ENCODE measurements around the gene SENP2.
"Not testable (repeated sequence)": the region's sequence is repeated elsewhere in the genome, so short reads cannot be mapped to it uniquely, and the experiment has no call there.

The SENP2 gene

DNA sequence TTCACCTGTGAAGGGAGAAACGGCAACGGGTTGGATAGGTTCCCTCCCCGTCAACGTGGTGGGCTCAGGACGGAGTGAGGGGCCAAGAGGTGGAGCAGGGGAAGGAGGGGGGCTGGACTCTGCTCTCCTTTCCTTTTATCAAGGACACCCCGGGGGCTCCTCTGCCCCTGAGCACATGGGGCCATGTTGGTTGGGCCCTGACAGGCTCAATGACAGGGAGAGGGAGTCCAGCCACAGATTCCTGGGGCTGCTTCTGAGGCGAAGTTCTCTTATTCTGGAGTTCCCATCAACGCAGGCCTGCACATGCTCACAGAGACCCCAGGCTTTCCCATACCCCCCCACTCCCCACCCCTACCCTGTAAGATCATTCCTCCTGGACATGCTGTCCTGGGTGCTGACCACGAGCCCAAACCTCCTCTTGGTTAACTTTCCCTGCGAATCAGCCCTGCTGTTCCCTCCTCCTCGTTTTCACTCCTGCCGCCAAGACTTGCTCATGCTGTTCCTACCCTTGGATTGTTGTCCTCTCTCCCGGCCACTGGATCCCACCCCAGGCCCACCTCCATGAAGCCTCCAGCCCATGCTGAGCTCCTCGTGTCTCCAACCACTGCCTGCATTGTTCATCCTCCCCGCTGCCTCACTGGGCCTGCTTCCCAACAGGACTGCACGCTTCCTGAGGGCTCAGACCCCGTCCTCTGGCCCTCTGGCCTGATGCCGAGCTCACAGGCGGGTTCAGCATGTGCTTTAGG is 61.2 kb downstream of the SENP2 start:
- no peak for DNase-seq (ENCODE audit: low read depth in 2 of 3, low spot score in 1 of 3)

DNA sequence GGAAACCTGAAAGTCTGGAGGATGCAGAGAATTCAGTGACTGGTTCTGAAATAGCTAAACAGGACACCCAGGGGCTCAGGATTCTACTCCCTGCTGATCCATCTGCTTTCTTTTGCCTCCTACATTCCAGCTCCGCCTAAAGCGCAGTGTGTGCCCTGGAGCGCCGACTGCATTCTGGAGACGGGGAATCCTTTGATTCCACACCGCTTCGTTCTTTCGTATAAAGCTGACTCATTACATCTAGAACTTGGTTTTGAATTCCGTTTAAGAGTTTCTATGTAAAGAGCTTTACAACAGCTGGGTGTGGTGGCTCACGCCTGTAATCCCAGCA is 61.8 kb downstream of the SENP2 start:
- no peak for DNase-seq (ENCODE audit: low read depth in 2 of 3, low spot score in 1 of 3)

DNA sequence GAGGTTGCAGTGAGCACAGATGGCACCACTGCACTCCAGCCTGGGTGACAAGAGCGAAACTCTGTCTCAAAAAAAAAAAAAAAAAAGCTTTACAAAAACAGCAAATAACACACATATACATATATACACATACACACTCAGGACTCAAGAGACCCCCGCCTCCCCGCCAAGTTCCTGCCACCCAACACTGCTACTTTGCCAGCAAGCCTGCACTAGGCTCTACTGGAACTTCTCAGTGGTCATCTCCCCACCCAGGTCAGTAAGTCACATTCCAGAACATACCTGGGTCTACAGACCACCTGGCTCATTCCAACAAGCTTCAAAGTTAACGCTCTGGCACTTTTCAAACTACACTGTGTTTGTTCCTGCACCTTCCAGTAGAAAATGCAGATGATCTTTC is 62.3 kb downstream of the SENP2 start:
- no peak for DNase-seq (ENCODE audit: low read depth in 2 of 3, low spot score in 1 of 3)

DNA sequence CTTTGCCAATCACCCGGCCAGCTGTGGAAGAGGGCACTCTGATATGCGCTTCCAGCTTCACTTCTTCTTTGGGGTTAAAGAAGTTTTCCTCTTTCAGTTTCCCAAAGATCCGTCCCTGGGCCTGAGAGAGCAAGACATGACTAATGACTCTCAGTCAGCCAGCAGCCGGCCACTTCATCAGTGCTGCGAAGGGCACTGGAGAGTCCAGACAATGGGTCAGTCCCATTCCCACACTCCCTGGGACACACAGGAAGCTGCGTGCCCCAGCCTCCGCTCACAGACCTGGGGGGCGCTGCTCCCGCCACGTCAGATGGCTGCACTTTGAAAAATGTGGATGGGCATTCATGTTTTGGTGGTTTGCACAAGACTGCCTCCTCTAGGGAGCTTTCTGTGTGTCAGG is 63.3 kb downstream of the SENP2 start:
- no peak for DNase-seq (ENCODE audit: low read depth in 2 of 3, low spot score in 1 of 3)

DNA sequence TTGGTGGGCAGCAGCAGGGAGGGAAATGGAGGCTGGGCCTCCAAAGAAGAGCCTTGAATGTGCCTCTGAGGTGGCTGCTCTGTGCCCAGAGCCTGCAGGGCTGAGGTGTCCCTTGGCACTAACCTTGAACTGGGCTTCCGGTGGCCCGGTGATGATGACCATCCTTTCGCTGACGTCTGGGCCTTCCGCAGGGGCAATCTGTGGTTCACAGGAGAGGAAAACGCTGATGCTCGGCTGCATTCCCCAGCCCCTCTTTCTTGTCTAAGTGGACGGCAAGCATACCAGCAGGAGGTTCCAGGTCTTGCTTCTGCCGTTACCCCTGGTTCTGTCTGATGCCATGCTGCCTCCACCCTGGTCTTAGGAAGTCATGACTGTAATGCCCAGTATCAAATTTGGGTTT is 65.9 kb downstream of the SENP2 start:
- no peak for DNase-seq (ENCODE audit: low read depth in 2 of 3, low spot score in 1 of 3)

DNA sequence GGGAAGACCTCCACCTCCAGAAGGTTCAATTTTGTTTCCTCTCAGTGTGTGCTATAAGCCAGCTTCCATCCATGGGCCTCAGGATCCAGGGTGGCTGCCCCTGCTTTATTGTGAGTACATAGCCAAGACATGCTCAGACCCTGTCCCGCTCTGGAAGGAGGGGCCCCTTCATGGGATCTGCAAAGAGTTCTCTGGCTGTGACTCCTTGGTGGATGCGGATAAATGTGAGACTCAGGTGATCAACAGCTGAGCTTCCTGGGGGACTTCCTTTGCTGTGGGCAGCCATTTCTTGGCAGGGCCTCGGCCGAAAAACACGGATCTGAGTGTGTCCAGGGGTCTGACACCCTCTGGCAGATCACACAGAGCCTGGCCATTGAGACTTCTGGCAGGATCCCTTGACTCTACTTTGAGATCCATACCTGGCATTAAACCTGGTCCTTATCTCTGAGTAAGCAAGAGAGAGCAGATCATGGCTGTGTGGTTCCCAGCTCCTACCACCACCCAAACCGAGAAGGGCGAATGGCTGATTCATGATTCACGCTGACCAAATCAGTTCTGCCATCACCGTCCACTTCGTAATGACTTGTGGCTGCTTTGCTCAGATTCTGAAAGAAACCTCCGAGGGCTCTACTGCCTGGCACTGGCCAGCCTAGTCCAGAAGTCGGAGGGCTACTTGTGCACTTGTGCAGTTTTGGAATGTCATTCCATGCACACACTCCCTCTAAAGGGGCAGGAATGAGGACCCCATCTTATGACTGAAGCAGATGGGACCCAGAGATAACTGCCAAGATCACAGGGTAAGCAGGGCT is 68.1 kb downstream of the SENP2 start:
- DNase-seq (ENCODE audit: low read depth in 2 of 3, low spot score in 1 of 3) = no peak

DNA sequence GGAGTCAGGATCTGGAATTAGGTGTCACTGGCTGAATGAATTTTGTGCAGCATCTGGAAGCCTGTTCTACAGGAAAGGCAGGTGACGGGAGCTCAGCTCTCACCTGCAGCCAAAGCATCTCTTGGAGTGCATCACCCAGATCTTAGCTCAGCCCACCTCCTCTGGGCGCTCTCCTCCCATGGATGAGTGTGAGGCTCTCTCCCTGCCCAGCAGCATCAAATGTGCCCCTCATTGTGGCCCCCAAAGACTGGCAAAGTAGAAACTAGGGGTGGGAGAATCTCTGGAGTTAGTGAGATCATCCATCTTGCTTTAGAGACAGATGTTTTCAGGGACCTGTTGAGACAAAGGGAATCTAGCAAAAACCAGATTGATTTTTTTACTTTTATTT is 68.7 kb downstream of the SENP2 start:
- DNase-seq (ENCODE audit: low read depth in 2 of 3, low spot score in 1 of 3) = no peak

DNA sequence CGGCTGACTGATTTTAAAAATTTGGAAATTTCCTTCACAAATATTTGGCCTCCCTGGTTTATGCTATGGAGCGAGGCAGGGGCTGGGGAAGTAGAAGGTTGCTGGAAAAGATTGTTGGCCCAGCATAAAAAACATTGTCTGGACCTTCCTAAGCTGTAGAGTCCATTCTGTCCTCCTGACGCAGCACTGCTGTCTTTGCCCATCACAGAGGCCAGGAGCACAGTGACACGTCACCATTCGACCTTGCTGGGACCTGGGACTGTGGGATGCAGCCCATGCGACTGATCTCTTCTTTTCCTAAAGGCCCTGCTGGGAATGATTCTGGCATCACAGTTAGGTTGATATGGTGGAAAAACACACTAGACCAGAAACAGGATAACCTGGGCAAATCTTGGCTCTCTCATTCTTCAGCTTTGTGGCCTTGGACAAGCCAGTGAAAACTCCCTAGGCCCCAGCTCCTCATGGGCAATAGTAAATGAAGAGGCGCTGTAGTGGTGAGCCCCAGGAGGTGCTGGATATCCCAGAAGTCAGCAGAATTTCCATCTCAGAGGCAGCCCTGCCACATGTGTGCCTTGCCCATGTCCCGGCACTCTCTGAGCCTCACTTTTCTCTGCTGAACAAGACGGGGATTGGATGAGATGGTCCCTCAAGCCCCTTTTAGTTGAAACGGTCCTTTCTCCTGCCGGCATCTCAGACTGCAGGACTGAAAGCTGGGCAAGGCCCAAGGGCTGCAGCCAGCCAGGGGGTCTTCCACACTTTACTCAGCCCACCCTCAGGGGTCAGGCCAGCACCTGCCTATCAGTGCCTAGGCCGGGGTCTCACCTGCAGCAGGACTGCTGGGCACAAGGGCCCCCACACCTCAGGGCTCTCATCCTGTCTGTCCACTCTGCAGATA is 69.6 kb downstream of the SENP2 start:
- DNase-seq (ENCODE audit: low read depth in 2 of 3, low spot score in 1 of 3) = no peak

DNA sequence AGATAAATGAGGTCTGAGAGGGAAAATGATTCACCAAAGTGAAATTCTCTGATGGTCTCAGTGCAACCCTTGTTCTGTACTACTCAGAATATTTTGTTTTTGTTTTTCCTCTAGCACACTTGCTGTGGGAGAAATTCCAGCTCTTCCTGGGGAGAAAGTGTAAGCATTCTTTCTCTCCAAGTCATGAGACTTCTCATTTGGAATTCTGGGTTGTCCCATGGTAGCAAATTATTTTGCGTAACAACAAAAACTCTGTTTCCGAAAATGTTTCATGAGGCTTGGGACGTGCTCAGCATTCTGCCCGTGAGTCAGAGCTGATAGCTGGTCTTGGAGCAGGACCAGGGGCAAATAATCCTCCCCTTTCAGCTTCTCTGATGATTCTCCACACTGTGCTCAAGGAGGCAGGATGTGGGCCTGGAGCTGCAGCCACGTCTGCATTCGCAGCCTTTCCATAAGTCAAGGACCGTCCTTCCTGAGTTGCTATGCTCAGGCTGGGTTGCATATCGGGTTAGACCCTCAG is 70.3 kb downstream of the SENP2 start:
- DNase-seq (ENCODE audit: low read depth in 2 of 3, low spot score in 1 of 3) = no peak

DNA sequence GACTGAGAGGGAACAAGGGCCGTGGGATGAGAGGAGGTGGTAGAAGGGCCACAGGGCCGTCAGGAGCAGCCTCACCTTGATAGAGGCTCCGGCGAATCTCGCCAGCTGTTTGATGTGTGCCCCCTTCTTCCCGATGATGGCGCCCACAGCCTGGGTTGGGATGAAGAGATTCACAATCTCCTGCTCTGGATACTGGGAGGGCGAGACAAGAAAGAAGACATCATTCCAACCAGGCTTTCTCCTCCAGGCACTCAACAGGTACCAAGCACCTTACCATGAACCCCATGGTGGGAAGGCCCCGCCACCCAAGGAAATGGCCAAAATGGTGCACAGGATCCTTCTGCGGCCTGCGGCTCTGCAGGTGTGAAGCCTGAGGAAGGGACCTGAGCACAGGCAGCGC is 71.1 kb downstream of the SENP2 start:
- DNase-seq (ENCODE audit: low read depth in 2 of 3, low spot score in 1 of 3) = no peak

DNA sequence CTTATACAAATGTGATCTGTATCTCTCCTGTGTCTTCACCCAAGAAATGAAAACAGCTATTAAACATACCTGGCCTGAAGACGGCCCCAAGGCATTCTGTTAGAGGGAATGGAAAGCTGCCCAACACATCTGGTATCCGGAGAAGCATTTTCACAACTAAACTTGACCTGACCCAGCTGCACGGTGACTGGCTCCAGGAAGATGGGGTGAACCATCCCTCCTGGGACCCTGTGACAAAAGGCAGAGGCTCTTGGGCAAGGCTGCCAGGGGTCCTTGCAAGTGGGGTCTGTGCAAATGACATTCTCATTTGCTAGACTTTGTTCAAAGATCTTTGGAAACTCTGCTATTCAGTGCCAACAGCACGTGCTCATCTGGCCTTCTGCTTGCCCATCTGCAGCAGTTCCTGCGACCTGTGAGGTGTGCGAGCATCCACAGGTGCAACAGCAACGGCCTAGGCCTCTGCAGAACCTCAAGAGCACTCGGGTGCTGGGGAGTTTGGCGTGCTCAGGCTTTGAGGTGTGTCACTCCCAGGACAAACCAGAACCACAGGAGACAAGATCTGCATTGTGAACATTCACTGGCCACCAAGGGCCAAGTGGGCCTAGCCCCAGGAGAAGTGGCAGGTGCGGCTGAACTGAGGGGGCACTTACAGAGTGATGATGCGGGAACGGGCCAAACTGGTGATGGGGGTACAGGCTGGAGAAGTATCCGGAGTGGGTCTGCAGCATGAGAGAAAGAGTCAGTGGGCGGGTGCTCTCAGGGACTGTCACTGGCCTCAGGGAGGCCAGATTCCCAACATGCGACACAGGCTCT is 71.8 kb downstream of the SENP2 start:
- no peak for DNase-seq (ENCODE audit: low read depth in 2 of 3, low spot score in 1 of 3)

DNA sequence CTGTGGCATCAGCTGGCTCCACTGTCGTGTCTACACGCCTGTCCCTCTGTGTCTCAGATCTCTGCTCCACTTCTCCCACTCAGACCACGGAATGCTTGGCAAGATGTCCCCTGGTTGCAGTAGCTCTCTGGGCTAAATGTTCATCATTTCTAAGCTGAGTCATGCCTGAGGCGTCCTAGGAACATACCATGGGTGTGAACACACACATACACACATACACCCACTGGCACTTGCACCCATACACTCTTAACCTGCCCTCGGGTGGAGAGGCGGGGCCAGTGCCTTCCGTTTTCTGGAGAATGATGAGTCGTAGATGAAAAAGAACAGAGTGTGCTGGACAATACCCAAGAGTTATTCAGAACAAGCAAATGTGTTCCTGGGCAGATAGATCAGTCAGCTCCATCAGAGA is 72.4 kb downstream of the SENP2 start:
- DNase-seq (ENCODE audit: low read depth in 2 of 3, low spot score in 1 of 3) = no peak

DNA sequence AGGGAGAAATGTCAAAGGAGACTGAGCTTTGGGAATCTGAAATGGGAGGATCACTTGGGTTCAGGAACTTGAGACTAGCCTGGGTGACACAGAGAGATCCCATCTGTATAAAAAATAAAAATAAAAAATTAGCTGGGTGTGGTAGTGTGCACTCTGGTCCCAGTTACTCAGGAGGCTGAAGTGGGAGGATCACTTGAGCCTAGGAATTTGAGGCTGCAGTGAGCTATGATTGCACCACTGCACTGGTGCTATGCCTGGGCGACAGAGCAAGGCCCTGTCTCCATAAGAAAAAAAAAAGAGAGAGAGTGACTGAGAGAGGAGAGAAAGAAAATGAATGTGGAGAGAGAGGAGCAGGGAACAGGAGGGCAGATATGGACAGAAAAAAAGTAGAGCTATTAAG is 72.8 kb downstream of the SENP2 start:
- DNase-seq (ENCODE audit: low read depth in 2 of 3, low spot score in 1 of 3) = no peak

DNA sequence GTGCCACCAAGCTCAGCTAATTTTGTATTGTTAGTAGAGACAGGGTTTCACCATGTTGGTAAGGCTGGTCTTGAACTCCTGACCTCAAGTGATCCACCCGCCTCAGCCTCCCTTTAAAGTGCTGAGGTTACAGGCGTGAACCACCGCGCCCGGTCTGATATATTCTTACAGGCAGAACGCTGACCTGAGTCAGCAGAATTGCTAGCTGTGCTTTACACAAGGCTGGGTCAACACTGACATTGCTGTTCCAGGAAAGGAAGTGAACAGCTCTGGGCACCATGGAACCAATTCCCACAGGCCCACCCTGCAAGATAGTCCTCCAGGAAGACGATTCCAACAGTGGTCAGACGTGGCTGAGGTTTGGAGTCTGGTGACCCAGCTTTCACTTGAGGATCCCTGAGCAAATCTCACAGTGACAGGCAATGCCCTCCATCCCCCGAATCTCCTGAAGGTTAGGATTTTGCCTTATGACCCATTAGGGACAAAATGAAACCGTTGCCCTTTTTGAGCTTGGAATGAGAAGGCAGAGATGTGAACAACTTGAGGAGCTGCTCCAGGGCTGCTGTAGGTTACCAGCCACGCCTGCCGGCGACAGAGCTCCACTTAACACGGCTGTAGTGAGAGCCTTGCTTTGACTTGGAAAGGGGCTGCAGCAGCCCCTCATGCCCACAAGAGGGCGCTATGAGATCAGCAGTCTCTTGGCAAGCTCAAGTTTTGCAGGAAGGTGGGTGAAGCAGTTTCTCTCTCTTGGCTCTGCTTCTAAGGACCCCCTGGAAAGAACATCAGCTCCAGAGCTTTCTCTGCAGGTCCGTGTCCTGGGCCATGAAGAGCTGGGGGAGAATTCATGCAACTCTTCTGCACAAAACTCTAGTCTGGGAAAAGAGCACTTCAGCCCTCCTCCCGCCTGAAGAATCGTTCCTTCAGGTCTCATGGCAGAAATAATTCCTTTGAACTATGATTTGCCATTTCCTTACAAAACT is 74.1 kb downstream of the SENP2 start:
- peak; percentile 41 to 66 (median 44) for DNase-seq (ENCODE audit: low read depth in 2 of 3, low spot score in 1 of 3)

DNA sequence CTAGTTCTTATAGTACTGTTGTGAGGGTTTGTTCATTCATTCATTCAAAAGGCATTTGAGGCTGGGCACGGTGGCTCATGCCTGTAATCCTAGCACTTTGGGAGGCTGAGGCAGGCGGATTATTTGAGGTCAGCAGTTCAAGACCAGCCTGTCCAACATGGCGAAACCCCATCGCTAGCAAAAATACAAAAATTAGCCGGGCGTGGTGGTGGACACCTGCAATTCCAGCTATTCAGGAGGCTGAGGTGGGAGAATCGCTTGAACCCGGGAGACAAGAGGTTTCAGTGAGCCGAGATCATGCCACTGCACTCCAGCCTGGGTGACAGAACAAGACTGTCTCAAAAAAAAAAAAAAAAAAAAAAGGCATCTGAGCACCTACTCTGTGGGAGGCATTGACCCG is 75.2 kb downstream of the SENP2 start:
- not testable (repeated sequence) for DNase-seq (ENCODE audit: low read depth in 2 of 3, low spot score in 1 of 3)

DNA sequence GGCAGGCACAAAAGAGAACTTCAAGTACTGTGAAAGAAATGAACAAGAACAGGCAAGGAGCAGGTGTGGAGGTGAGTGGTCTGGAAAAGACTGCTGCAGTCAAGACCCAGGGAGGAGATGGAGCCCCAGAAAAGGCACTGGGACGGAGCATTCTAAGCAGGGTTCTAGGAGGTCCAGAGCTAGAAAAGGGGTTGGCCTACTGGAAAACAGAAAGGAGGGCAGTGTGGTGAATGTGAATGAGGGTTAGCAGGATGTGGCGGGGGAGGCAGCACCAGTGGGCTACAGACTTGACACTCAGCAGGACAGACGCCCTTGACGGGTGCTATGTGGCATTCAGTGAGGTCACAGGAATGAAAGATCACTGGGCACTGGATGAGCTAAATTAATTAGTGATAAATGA is 75.7 kb downstream of the SENP2 start:
- DNase-seq (ENCODE audit: low read depth in 2 of 3, low spot score in 1 of 3) = no peak

DNA sequence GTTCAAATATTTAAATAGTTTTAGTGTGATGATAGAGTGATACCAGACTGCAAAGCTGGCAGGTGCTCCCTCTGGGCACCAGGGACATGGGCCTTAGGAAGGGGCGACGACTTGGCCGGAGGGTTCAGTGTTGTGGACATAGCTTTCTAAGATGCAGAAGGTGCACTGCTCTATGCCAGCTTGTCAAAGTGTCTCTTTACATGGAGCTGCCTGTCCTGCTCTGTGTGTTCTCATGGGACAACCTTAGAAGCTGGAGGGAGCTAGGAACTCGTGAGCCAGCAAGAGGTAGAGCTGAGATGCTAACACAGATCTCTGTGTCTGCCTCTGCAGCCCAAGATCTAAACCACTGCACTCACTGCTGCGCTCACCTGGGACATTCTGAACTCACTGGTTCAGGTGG is 77.8 kb downstream of the SENP2 start:
- DNase-seq (ENCODE audit: low read depth in 2 of 3, low spot score in 1 of 3) = no peak

DNA sequence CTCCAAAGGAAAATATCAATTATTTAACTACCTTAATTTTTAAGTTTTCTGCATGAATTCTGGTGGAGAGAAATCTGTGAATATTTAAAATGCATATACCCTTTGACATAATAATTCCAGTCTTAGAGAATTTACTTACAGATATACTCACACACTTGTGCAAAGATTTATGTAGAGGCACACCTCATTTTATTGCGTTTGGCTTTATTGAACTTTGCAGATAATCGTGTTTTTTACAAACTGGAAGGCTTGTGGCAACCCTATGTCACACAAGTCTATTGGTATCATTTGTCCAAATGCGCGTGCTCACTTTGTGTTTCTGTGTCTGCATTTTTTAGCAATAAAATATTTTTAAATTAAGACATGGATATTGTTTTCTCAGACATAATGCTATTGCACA is 81.5 kb downstream of the SENP2 start:
- DNase-seq (ENCODE audit: low read depth in 2 of 3, low spot score in 1 of 3) = no peak

DNA sequence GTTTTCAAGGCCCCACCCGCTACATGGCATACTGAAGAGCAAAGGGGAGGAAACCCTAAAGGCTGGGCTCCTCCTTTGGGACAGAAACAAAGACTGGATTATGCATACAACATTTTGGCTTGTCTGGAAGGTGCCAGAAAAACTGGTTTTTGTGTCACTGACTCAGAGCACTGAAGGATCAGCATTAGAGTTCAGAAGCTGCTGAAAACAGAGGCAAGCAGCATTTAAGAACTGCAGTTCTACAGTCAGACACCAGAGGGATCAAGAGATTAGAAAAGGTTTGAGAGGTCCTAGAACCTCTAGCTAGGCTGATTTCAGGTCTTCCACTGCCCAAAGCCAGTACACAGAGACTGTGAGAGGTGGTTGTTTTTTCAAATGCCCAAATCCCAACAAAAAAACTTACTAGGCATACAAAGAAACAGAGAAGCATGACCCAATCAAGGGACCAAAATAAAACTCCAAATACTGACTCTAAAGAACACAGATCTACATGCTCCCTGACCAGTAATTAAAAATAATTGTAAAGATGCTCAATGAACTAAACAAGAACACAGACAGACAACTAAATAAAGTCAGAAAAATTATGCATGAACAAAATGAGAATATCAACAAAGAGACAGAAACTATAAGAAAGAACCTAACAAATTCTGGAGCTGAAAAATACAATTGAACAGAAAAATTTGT is 91.2 kb downstream of the SENP2 start:
- DNase-seq (ENCODE audit: low read depth in 2 of 3, low spot score in 1 of 3) = peak in 1 of 3 donors; percentile 25
